ENCODE results near the gene ANKAR.

DNA sequence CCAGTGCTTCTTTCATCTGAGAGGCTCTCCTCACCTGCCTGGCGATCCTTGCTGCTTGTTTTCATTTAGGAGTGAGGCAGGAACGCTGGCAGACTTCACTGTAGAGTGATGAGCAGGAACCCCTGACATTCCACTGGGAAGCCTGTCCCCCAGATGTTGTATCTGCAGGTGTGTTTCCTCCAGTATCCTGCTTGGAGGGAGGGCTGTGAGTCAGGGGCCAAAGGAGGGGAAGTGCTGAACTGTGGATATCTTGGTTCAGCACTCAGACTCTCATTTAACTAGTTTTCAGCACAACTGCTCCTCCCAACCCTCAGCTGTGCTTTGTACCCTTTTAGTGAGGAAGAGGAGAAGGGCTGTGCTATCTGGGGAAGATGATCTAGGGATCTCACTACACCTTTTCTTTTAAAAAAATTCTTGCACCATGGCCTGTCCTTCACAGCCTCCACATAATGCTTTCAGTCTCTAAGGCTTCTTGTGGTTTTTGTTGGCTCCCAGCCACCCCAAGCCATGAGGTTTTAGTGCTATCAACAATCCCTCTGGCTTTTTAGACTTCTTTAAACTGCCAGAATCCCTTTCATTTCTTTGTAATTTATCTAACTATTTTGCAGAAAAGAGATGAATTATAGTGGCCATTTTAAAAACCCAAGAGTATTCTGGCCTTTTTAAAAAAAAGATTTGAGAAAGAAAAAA, 11.2 kb downstream of the ANKAR start:
- TF ChIP-seq, protein P1, sequence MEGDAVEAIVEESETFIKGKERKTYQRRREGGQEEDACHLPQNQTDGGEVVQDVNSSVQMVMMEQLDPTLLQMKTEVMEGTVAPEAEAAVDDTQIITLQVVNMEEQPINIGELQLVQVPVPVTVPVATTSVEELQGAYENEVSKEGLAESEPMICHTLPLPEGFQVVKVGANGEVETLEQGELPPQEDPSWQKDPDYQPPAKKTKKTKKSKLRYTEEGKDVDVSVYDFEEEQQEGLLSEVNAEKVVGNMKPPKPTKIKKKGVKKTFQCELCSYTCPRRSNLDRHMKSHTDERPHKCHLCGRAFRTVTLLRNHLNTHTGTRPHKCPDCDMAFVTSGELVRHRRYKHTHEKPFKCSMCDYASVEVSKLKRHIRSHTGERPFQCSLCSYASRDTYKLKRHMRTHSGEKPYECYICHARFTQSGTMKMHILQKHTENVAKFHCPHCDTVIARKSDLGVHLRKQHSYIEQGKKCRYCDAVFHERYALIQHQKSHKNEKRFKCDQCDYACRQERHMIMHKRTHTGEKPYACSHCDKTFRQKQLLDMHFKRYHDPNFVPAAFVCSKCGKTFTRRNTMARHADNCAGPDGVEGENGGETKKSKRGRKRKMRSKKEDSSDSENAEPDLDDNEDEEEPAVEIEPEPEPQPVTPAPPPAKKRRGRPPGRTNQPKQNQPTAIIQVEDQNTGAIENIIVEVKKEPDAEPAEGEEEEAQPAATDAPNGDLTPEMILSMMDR (IDR thresholded peaks at IDR 0.05), result no peak
- TF ChIP-seq POLR2A (IDR thresholded peaks at IDR 0.05; ENCODE audit: low read depth) (no peak), POLR2AphosphoS5 (IDR thresholded peaks at IDR 0.05) (no peak), EP300 (IDR thresholded peaks at IDR 0.05) (no peak)

Measured in esophagus muscularis mucosa (tissue), 4 donors.